NCI-H2196 treated with DMSO at 0.1 percent for 48 hours (cell line): ENCODE measurements around the gene LACTB.

ENCODE experiments used
- DNase-seq: peaks from one replicate; lab custom pipeline; 2025; ENCODE audit not compliant: unreplicated experiment; lab: John Stamatoyannopoulos, UW

LACTB gene

GRCh38 chr15:63122002-63122875, 578 bp downstream of the LACTB start:
- DNase-seq = peak; percentile 6

- DNase-seq = no peak
Measured at GRCh38 chr15:63124506-63124905, 2.8 kb downstream of the LACTB start.

GRCh38 chr15:63126726-63127125, 5.1 kb downstream of the LACTB start:
- no peak for DNase-seq

GRCh38 chr15:63133786-63134185, 12.1 kb downstream of the LACTB start:
- DNase-seq = no peak

- DNase-seq = no peak
Measured at GRCh38 chr15:63134245-63134985, 12.8 kb downstream of the LACTB start.

- no peak for DNase-seq
Measured at GRCh38 chr15:63135281-63135680, 13.6 kb downstream of the LACTB start.

- DNase-seq = no peak
Measured at GRCh38 chr15:63135804-63136203, 14.1 kb downstream of the LACTB start.

- no peak for DNase-seq
Measured at GRCh38 chr15:63136742-63137141, 15.1 kb downstream of the LACTB start.

GRCh38 chr15:63140936-63141335, 19.3 kb downstream of the LACTB start:
- DNase-seq = no peak

- no peak for DNase-seq
Measured at GRCh38 chr15:63145426-63145825, 23.8 kb downstream of the LACTB start.

- no peak for DNase-seq
Measured at GRCh38 chr15:63146684-63147083, 25.0 kb downstream of the LACTB start.

DNA sequence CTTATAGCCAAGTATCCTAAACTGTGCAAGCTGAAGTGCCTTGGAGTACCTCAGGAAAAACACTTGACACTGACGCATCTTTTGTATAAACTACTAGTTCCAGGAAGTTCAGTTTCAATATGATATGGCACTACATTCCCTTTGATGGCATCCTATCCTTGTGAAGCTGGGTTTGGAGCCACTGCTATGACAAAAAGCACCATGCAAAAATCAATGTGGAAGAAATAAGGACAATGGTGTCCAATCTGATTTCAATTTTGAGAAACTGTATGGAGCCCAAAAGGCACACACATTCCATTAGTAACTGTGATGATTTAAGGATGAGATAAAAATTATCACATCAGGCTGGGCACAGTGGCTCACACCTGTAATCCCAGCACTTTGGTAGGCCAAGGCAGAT, 30.0 kb downstream of the LACTB start:
- no peak for DNase-seq

- DNase-seq = no peak
Measured at GRCh38 chr15:63155486-63155885, 33.8 kb downstream of the LACTB start.

DNA sequence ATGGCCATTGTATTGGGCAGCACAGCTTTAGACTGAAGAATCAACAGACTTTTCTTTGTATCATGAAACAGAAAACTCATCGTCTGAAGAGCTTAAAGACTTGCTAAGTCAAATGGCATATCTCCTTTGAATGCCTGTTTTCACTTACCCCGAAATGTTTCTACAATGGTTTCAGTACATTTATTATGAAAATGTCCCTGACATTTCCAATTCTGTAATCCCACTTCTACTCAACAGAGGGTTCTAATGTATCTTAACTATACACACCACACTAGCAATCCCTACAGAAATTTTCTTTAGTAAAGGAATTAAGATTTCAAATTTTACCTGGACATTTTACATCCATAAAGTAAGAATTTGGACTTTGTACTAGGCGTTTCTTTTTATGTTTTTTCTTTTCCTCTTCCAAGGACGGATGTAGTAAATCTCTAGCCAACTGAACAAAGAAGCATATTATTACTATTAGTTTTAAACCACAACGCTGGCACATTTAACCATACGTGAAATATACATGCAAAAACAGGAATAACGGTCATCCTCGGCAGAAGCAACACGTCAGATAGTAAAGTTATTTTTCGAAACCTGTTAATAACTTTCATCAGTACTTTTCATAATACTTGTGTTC, 34.5 kb downstream of the LACTB start:
- no peak for DNase-seq

- no peak for DNase-seq
Measured at GRCh38 chr15:63156755-63157117, 35.1 kb downstream of the LACTB start.

GRCh38 chr15:63157118-63157843, 35.6 kb downstream of the LACTB start, which contains the start of gene RPS27L:
RPS27L (minus strand) TSS chr15:63157477; CDS start chr15:63157405, 72 bp downstream.
- DNase-seq = peak; percentile 64

DNA sequence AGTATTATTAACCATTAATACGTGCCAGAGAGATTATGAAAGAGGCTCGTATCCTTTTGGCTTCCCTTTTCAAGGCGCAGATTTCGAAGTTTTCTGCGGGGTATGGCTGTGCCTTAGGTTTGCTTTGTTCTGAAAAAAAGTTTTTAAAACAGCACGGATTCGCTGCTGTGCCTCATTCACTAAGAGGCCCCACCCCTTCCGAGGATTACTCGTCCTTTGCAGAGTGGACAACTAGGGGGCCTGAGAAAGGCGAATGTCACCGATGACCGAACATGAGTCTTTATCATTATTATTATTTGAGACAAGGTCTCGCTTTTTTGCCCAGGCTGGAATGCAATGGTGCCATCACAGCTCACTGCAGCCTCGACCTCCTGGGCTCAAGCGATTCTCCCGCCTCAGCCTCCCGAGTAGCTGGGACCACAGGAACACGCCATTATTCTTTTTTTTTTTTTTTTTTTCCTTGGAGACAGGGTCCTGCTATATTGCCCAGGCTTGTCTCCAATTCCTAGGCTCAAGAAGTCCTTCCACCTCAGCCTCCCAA, 36.3 kb downstream of the LACTB start:
- no peak for DNase-seq

- no peak for DNase-seq
Measured at GRCh38 chr15:63160638-63161037, 39.0 kb downstream of the LACTB start.

DNA sequence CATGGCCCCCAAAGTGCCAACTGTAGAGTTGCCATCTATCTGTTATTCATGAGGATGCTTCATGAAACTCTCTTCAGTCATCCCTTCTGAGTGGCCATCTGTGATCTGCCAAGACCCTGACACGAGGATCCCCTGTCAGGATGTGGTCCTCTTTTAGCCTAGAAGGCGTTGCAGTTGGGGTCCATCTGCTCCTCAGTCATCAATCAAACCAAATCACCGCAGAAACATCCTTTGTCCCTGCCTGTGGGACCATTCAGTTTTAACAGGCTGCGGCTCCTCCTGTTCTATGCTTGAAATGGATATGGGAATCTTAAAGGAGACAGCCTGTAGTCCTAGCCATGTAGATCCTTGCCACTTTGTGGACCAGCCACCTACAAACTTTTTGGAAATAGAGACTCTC, 41.6 kb downstream of the LACTB start:
- no peak for DNase-seq

DNA sequence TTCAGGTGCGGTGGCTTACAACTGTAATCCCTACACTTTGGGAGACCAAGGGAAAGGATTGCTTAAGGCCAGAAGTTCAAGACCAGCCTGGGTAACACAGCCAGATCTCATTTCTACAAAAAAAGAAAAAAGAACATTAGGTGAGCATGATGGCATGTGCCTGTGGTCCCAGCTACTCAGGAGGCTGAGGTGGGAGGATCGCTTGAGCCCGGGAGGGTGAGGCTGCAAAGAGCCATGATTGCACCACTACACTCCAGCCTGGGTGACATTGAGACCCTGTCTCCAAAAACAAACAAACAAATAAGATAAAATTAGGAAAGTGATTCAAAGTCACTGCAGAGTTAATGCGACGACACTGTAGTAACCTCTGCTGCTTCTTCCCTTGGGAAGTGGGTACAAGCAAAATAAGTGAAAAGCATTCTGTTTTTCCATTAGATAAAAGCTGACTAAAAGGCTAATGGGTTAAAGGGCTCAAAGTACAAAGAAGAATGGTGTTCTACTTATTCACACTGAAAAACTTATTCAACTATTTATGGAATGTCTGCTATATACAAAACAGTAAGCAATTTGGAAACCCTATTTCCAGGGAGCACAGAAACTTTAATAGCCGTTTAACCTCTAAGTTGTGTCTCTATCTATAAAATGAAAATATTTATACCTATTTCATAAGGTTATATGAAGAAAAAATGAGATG, 43.7 kb downstream of the LACTB start:
- no peak for DNase-seq
